NCI-H69 (cell line): ENCODE data around the gene P3H2.
A peak's percentile ranks its signal among the peaks of the same experiment; 100 is the strongest.

ENCODE experiments used
- DNase-seq: peaks from one replicate; lab custom pipeline; 2025; lab: John Stamatoyannopoulos, UW

The P3H2 gene

GRCh38 chr3:189944285-189945145 lies 176.2 kb downstream of the P3H2 start:
- no peak for DNase-seq

DNA sequence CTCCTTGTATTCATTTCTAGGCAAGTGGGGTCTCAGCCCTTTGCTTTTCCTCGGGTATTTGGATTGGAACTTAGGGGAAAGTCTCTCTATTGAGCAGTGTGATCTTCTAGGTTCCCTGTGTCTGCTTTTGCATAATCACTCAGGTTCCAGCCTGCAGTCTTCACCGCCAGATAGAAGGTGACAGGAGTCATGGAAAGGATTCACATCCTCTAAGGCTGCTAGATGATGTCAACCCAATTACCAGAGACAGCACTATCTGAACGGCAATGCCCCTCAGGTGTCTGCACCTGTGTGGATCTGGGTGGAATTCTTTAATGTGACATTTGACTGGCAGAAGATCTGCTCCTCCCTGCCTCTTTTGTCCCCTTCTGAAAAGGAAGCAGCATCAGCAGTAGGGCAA lies 177.7 kb downstream of the P3H2 start:
- DNase-seq = peak; percentile 44

GRCh38 chr3:189941679-189942078 lies 179.0 kb downstream of the P3H2 start:
- DNase-seq = peak; percentile 99

GRCh38 chr3:189941125-189941524 lies 179.6 kb downstream of the P3H2 start:
- DNase-seq = peak; percentile 100

DNA sequence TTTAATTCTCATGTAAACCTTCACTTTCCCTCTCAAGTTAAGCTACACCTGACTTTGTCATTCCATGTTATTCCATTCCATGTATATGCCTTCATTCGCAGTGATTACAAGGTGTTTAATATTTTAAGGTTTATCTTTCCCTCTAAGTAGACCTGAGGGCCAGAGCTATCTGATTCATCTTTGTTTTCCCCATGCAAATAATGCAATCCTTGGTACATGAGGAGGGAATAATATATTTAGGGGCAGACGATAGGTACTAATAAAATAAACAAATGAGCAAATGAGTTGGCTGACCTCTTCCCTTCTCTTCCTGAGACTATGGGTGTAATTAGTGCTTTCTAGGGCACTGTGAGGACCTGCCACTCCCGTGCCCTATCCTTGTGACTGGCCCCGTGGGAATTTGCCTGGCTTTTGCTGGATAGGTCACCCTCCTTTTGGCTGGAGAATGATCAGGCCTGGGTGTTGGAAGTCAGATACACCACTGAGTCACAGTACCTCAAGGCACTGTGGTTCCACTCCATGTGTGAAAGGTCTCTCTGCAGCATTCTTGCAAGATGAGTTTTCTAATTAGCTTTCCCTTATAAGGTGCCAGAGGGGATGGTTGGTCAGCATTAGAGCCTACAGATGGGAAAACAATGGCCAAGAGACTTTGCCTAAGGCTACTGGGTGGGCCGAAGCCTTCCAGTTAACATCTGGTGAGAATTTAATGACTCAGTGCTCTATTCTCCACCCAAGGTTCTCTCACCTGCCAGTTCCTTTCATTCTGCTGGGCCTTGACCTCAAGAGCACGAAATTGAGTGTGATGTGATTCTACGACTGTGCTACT lies 183.2 kb downstream of the P3H2 start:
- DNase-seq = peak; percentile 99

- peak; percentile 69 for DNase-seq
Observed at GRCh38 chr3:189936201-189936945, 184.3 kb downstream of the P3H2 start.

- DNase-seq = no peak
Observed at GRCh38 chr3:189927975-189928895, 192.5 kb downstream of the P3H2 start.

DNA sequence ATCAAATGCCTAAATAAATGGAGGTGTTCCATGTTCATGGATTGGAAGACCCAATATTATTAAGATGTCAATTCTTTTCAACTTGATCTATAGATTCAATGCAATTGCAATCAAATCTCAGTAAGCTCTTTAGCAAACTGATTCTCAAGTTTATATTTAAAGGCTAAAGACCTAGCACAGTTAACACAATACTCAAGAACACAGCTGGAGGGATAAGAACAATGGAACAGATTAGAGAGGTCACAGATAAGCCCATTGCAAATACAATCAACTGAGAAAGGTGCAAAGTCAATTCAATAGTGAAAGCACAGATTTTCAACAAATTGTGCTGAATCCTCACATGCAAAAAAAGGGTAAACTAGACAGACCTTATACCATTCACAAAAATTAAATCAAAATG lies 198.9 kb downstream of the P3H2 start:
- DNase-seq = no peak

DNA sequence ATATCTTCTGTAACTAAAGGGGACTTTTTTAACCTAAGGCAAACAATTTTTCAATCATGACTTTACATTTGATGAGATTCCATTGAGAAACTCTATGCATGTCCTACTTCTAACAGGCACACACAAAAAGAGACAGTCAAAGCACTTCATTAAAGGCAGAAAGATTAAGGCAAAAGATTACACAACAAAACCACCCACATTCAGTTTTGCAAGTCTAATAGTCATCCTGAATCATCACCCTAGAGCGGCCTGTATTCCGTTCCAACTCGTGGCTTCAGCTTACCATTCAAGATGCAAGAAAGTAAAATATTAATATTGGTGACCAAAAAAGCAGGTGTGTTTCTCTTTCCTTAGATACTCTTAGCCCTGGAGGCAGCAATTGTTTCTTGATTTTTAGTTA lies 205.9 kb downstream of the P3H2 start:
- no peak for DNase-seq

DNA sequence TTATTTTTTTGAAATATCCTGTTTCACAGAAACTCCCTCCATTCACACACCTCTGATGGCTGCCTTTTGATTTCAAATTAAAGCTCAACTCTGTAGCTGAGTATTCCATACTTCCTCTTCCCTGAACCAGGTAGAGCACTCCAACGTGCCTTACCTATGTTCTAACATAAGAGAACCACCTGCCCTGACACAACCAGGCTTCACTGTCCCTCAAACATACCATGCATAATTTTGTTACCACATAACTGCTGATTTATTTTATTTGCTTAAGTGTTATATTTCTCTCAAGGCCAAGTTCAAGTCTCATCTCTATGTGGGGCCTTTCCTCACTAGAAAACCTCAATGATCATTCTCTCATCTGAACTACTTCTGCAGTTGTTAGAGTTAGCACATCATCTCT lies 209.7 kb downstream of the P3H2 start:
- DNase-seq = no peak

DNA sequence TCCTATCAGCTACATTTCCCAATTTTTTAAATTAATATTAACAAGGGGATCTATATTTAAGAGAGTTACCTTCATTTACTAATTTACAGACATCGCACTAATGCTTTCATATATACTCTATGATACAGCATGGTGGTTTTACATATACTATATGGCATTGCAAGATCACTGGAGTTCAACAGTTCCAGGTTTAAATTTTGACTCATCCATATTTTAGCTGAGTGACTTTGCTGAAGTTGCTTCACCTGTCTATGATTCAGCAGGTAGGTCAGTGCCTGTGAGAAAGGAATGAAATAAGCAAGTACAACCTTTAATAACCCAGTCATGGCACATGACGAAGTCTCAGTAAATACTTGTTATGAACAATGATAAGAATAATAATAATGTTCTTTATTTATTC lies 211.1 kb downstream of the P3H2 start:
- no peak for DNase-seq

DNA sequence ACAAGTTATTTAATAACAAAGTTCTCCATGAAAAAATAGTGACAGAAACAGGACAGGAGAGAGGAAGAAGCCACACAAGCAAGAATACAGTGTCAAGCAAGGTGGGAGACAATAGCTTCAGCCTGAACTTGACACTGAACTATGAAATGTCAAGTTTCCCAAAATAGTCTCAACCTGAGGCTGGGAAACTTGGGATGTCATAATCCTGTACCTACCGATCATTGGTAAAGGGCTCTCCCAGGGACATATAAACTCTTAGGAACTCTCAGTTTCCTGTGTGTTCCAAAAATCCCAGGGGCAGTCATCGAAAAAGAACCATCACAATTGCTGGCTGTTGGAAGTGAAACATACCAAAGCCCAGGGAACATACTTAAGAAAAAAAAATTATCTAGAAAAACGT lies 211.6 kb downstream of the P3H2 start:
- no peak for DNase-seq

GRCh38 chr3:189908646-189909045 lies 212.1 kb downstream of the P3H2 start:
- no peak for DNase-seq

- DNase-seq = no peak
Observed at GRCh38 chr3:189907803-189908202, 212.9 kb downstream of the P3H2 start.
